ENCODE results near the gene SLC34A3. TPM values are rescaled to one million over a fixed set of nuclear protein-coding genes. Genes with fewer than 3 reads are reported as not detected.

Gene SLC34A3
- total and polyA plus RNA-seq, 2 donors (not counting 3 experiments of a cell fraction or from before 2014, with no cell fraction given), result not detected

DNA sequence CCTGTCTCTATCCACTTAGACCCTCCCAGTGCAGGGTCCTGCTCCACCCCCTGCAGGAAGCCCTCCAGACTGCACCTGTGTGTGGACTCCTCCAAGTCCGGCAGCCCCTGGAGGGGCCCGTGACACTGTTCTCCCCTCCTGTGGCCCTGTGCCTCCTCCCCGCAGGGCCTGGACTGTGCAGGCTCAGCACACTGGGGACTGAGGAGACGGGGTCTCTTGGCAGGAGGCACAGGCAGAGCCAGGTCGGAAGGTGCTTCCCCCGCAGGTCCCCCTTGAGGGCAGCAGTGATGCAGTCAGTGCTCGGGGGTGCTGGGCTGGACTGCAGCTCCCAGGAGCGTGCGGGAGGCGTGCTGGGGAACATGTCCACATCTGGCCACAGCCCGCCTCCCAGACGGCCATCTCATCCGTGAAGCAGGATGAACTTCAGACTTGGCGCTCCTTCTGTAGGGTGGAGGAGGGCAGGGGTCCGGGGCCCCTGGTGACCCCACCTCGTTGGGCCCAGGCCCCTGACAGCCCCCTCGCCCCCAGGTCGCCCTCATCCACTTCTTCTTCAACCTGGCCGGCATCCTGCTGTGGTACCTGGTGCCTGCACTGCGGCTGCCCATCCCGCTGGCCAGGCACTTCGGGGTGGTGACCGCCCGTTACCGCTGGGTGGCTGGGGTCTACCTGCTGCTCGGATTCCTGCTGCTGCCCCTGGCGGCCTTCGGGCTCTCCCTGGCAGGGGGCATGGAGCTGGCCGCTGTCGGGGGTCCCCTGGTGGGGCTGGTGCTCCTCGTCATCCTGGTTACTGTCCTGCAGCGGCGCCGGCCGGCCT lies 4.9 kb downstream of the SLC34A3 start:
- no peak for TF ChIP-seq POLR2AphosphoS5 (IDR thresholded peaks at IDR 0.05; ENCODE audit: insufficient read depth, low read depth, low read length)
- TF ChIP-seq FOS (IDR thresholded peaks at IDR 0.05; ENCODE audit: borderline replicate concordance, insufficient read depth, low read length), result no peak
- TF ChIP-seq MYC (IDR thresholded peaks at IDR 0.05; ENCODE audit: low read depth, low read length), result no peak
- no peak for TF ChIP-seq JUN (IDR thresholded peaks at IDR 0.05; ENCODE audit: borderline replicate concordance, insufficient read depth, insufficient read length, low read depth)
- no peak for TF ChIP-seq POLR2A (IDR thresholded peaks at IDR 0.05; ENCODE audit: low read depth, low read length)
- TF ChIP-seq, protein P1, sequence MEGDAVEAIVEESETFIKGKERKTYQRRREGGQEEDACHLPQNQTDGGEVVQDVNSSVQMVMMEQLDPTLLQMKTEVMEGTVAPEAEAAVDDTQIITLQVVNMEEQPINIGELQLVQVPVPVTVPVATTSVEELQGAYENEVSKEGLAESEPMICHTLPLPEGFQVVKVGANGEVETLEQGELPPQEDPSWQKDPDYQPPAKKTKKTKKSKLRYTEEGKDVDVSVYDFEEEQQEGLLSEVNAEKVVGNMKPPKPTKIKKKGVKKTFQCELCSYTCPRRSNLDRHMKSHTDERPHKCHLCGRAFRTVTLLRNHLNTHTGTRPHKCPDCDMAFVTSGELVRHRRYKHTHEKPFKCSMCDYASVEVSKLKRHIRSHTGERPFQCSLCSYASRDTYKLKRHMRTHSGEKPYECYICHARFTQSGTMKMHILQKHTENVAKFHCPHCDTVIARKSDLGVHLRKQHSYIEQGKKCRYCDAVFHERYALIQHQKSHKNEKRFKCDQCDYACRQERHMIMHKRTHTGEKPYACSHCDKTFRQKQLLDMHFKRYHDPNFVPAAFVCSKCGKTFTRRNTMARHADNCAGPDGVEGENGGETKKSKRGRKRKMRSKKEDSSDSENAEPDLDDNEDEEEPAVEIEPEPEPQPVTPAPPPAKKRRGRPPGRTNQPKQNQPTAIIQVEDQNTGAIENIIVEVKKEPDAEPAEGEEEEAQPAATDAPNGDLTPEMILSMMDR (IDR thresholded peaks at IDR 0.05; ENCODE audit: extremely low read depth in 1 of 2, insufficient read depth in 1 of 2, low read depth in 1 of 2, low read length in 2 of 2), result no peak
- TF ChIP-seq, protein P2, sequence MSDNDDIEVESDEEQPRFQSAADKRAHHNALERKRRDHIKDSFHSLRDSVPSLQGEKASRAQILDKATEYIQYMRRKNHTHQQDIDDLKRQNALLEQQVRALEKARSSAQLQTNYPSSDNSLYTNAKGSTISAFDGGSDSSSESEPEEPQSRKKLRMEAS (IDR thresholded peaks at IDR 0.05; ENCODE audit: insufficient read depth, insufficient read length), result no peak
- no peak for TF ChIP-seq EZH2 (IDR thresholded peaks at IDR 0.05; ENCODE audit: borderline replicate concordance, low read depth, low read length, severe bottlenecking)
- no peak for TF ChIP-seq GATA2 (IDR thresholded peaks at IDR 0.05; ENCODE audit: insufficient read depth, insufficient read length, low read depth, low read length)
- Histone ChIP-seq H3K79me2 (ENCODE audit: control insufficient read depth, insufficient read depth, low read length) (peaks cover 4% of the 10 kb centered on the region), H3K4me2 (ENCODE audit: insufficient read depth, low read length) (no peak overlapping the region), H3K27ac (ENCODE audit: insufficient read depth, low read depth, low read length) (no peak overlapping the region), H4K20me1 (replicated peaks; ENCODE audit: control insufficient read depth, extremely low read depth, insufficient read depth, low read length) (no peaks in the 10 kb centered on the region), H3K36me3 (ENCODE audit: control insufficient read depth in 2 of 2, extremely low read depth in 1 of 2, insufficient read depth in 2 of 2, low read length in 2 of 2) (no peaks in the 10 kb centered on the region), H3K4me3 (replicated peaks in 1 of 3; ENCODE audit: insufficient read depth in 1 of 3, low read depth in 1 of 3, low read length in 3 of 3) (no peak overlapping the region), H2AFZ (ENCODE audit: low read depth, low read length) (no peak overlapping the region), H3K9me1 (replicated peaks; ENCODE audit: control insufficient read depth, extremely low read depth, insufficient read depth, low read length) (no peaks in the 10 kb centered on the region), H3K27me3 (ENCODE audit: control insufficient read depth in 2 of 2, insufficient read depth in 2 of 2, low read length in 2 of 2) (no peaks in the 10 kb centered on the region), H3K9ac (replicated peaks; ENCODE audit: extremely low read depth, insufficient read depth, low read length) (no peak overlapping the region), H3K4me1 (ENCODE audit: control insufficient read depth, extremely low read depth, insufficient read depth, low read length) (no peaks in the 10 kb centered on the region), H3K9me3 (replicated peaks; ENCODE audit: control insufficient read depth, insufficient read depth, low read length) (no peaks in the 10 kb centered on the region)
- dilution Hi-C loops (cut with MboI; ENCODE audit: extremely low pct_ligation_motif_present, low sequenced_read_pairs), result no loop called here
- DNase-seq (ENCODE audit: low read depth, low spot score), result no peak
- FAIRE-seq, result no peak
- ChIA-PET POLR2A (interaction anchor here (0.6 kb wide), 4 partner anchors 31 to 149 kb away, joined by 3 to 4 read pairs (median 3); partner anchors contain the start of gene MAN1B1), CTCF (interaction anchor here (0.6 to 2.5 kb wide), 29 partner anchors 11 to 781 kb away, joined by 3 to 63 read pairs (median 6); partner anchors contain the start of genes CYSRT1, NDOR1, NPDC1 and NRARP)
- intact Hi-C loops (cut with micrococcal nuclease), result loop anchor here (1.0 to 5.0 kb wide), 3 partner anchors 13 to 448 kb away; partner anchors contain the start of gene RNF208
- BruUV-seq (replicated peaks), result no TSS peak
